GM10266 (cell line): ENCODE data around the gene CAVIN1.

ENCODE experiments used
- DNase-seq: peaks from one replicate; pipeline ENCODE4 v3.0.0; 2012; ENCODE audit errors: extremely low spot score
- TF ChIP-seq, protein P1 (sequence below): IDR thresholded peaks from 2 replicates; pipeline ENCODE4 v1.5.1; 2012; ENCODE audit warnings: mild to moderate bottlenecking, low read depth; ENCODE audit not compliant: control insufficient read depth, insufficient read depth; ENCODE audit errors: missing control alignments

The CAVIN1 gene

DNA sequence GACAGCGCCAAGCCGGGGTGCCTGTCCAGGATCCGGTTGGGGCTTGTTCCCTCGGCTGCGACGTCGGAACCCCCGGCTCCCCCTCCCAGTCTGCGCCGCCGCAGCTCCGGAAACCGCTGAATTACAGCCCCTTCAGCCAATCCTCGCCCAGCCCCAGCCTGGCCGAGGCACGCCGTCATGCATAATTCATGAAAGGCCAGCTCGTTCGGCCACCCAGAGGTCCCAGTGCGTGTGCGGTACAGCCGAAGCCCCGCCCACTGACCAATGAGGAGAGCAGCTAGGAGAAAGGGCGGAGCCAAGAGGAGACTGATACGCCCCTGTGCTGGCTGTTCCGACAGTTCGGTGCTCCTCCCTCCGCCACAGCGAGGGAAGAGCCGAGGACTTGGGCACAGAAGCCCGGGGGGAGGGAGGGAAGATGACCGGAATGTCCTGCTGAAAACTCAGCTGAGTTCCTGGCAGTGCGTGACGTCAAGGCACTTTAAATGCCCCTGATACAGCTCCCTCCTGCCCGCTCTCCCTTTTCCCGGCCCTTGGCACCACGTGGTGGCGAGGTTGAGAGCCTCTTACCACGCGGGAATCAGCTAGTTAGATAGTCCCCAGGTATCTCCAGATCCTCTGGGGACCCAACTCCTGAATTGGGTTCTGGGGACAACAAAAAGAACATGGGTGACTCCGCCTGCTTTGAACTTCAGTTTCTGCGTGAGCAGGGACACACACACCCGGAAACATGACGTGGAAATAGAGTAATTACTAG lies 34.5 kb downstream of the CAVIN1 start, which contains the start of gene STAT3:
Gene STAT3 (minus strand): TSS at position 62 of the 754 bp plus-strand sequence. CDS start 39,926 bp downstream, outside the sequence.
- DNase-seq, result peak; percentile 98
- TF ChIP-seq, protein P1, sequence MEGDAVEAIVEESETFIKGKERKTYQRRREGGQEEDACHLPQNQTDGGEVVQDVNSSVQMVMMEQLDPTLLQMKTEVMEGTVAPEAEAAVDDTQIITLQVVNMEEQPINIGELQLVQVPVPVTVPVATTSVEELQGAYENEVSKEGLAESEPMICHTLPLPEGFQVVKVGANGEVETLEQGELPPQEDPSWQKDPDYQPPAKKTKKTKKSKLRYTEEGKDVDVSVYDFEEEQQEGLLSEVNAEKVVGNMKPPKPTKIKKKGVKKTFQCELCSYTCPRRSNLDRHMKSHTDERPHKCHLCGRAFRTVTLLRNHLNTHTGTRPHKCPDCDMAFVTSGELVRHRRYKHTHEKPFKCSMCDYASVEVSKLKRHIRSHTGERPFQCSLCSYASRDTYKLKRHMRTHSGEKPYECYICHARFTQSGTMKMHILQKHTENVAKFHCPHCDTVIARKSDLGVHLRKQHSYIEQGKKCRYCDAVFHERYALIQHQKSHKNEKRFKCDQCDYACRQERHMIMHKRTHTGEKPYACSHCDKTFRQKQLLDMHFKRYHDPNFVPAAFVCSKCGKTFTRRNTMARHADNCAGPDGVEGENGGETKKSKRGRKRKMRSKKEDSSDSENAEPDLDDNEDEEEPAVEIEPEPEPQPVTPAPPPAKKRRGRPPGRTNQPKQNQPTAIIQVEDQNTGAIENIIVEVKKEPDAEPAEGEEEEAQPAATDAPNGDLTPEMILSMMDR, result no peak

DNA sequence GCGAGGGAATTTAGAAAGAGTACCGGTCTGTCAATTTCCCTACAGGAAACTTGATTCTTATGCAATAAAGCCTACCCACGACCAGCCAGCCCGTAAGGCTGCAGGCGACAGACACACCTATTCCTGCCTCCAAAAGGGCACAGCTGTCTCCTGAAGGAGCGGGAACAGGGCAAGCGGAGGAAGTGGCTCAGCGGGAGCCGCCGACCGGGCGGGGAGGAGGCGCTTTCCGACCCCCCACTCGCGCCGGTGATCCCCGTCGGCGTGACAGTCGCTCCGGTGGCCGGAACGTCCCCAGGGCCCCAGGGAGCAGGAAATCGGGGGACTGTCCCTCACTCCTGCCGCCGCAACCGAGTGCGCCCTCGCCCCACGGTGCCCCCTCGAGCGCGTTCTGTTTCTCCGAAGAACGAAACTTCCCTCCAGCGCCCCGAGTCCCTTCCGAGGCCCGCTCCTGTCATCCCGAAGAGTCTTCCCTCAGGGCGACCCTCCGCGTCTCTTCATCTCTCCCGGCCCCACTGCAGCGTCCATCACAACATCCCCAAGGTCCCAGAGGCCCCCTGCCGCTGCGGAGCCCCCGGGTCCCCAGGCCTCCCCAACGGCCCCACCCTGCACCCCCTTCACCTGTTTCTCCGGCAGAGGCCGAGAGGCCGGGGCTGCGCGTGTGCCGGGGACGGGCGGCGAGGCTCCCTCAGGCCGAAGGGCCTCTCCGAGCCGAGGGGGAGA lies 35.2 kb downstream of the CAVIN1 start:
- TF ChIP-seq, protein P1, result no peak
- DNase-seq, result no peak

DNA sequence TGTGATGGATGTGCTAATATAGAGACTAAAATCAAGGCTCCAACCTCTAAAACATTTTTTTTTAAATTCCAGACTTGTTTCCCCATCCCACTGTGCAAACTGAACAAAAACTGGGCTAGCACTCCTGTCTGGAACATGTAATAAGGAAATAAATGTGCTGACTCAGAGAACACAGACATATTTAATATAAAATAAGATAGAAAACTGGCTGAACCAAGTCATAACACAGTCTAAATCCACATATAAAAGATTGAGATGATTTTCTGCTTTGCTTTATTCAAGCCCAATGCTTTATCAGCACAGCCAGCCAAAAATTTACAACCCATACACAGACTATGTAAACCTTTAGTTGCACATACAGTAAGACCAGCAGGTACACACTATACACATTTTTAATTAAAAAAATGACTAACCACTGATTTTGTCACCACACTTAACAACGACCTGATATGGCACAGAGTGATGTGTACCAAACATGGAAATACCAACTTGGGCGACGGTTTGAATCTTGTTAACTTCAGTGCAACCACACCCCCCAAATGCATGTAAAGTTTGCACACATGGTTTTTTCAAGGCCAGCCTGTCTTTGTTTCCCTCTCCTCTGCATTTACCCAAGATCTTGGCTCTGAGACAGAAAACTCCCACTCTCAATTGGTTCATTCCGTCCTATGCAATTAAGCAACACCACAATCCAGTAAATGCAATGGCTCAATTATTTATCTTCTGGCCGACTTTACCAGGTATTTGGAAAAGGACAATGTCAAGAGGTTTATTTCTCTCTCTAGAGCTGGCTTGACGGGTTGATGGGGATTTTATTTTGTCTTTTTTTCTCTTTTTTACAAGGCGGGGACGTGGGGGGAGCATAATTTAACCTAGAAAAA lies 36.0 kb downstream of the CAVIN1 start:
- TF ChIP-seq, protein P1, result no peak
- no peak for DNase-seq

DNA sequence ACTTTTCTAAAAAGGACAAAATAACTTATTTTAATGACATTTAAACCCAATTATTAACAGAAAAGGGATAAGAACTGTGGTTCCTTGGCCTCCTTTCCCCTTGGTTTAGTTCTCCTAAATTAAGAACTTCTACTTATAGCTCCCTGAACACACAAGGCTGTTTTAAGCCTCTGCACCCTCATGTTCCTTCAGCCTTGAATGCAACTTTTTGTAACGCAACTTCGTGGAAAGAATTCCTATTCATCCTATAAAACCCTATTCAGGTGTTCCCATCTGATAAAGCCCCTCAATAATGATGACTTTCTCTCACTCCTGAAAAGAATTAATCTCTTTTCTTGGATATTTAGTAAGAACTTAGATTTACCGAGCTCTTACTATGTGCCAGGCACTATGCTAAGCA lies 41.2 kb downstream of the CAVIN1 start:
- TF ChIP-seq, protein P1, result no peak

DNA sequence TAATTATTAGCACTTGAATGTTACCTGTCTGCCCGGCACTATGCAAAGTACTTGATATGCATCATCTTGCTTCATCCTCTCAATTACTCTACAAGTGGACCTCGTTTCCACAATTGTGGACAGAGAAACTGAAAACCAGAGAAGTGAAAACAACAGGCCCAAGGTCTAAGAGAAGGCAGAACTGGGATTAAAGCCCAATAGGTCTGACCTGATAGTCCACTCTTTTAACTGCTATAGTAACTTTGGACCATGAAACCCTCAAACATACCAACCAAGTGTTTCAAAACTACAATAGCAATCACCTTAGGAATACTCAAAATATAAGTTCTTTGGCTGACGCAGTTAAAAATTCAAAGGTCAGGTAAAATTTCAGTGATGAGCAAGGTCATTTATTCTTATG lies 42.1 kb downstream of the CAVIN1 start:
- TF ChIP-seq, protein P1, result no peak
- DNase-seq, result no peak

More for the DNA sequence above, 41.2 kb downstream of the CAVIN1 start:
- DNase-seq, result no peak

DNA sequence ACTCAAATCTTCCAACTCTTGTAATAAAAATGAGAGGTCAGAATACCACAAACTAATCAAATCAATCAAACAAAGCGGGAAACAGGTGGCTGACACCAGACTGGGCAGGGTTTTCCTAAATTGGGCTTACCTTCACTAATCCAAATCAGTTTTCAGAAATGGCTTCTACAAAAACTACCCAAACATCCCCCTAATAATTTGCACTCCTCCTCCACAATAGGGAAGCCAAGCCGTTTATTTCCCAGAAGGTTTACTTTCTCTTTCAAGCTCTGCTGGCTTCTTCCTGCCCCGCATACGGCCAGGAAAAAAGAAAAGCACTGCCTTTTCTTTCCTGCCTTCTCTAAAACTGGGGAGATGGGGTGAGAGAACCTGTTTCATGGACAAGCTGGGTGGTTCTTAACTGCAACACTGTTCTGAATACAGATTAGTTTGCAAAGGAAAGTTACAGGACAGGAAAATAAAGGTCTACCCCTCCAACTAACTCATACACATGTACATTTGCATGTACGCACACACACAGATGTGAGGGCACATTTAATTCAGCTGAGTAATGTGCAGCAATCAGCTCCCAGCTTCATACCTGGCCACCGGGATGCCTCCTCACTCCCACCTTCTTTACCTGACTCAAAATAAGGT lies 44.0 kb downstream of the CAVIN1 start:
- DNase-seq, result no peak
- TF ChIP-seq, protein P1, result no peak
